GM19324 (cell line): ENCODE measurements around the gene CNNM3.

ENCODE experiments used
- ATAC-seq: cut with Tn5 transposase; IDR thresholded peaks from one replicate; pipeline ENCODE4 v1.9.1; 2021; ENCODE audit warnings: mild to moderate bottlenecking, moderate library complexity; ENCODE audit not compliant: unreplicated experiment, low FRiP score

CNNM3 gene

GRCh38 chr2:96816836-96817702 lies 1.0 kb downstream of the CNNM3 start:
- ATAC-seq: no peak

- ATAC-seq: no peak
These were observed 1.8 kb downstream of the CNNM3 start for GRCh38 chr2:96817882-96818281.

GRCh38 chr2:96819128-96819875 lies 3.2 kb downstream of the CNNM3 start:
- no peak for ATAC-seq

GRCh38 chr2:96819876-96820511 lies 3.9 kb downstream of the CNNM3 start:
- ATAC-seq: no peak

- no peak for ATAC-seq
These were observed 5.1 kb downstream of the CNNM3 start for GRCh38 chr2:96821113-96821675.

- ATAC-seq: no peak
These were observed 6.7 kb downstream of the CNNM3 start for GRCh38 chr2:96822786-96823185.

GRCh38 chr2:96823198-96823597 lies 7.1 kb downstream of the CNNM3 start:
- no peak for ATAC-seq

- ATAC-seq: no peak
These were observed 8.2 kb downstream of the CNNM3 start for GRCh38 chr2:96824079-96824870.

- no peak for ATAC-seq
These were observed 9.0 kb downstream of the CNNM3 start for GRCh38 chr2:96825057-96825456.

- no peak for ATAC-seq
These were observed 10.6 kb downstream of the CNNM3 start for GRCh38 chr2:96826546-96827278.

GRCh38 chr2:96828436-96828835 lies 12.4 kb downstream of the CNNM3 start:
- ATAC-seq: no peak

- no peak for ATAC-seq
These were observed 12.8 kb downstream of the CNNM3 start for GRCh38 chr2:96828874-96829273.

GRCh38 chr2:96830044-96830562 lies 14.0 kb downstream of the CNNM3 start:
- no peak for ATAC-seq

GRCh38 chr2:96831679-96832078 lies 15.6 kb downstream of the CNNM3 start:
- no peak for ATAC-seq

- ATAC-seq: no peak
These were observed 16.3 kb downstream of the CNNM3 start for GRCh38 chr2:96832408-96832753.

- no peak for ATAC-seq
These were observed 16.9 kb downstream of the CNNM3 start for GRCh38 chr2:96832754-96833507.

- no peak for ATAC-seq
These were observed 19.8 kb downstream of the CNNM3 start for GRCh38 chr2:96835830-96836229.

GRCh38 chr2:96837575-96837974 lies 21.5 kb downstream of the CNNM3 start:
- no peak for ATAC-seq
